Heart left ventricle (tissue), 16 donors: ENCODE data around the gene EYS. TPM values are rescaled to one million over a fixed set of nuclear protein-coding genes. Genes with fewer than 3 reads are reported as not detected.

Source experiments
- ATAC-seq, 4 donors: fragments of 200-7000 bp; cut with Tn5 transposase; one replicate each; pipeline ENCODE4 v1.9.1; 2020 to 2022; ENCODE audit warnings: moderate library complexity in 4 of 4, mild to moderate bottlenecking in 3 of 4, moderate number of reproducible peaks in 1 of 4
- DNase-seq, 5 donors: peaks; one replicate each; pipeline ENCODE4 v3.0.0-alpha.2; 2020
- H3K27ac ChIP-seq, 12 donors: fragments of 200-600 bp; sonication (generic) in 4 of 12; one replicate each; pipeline versions ENCODE4 v1.5.0 to v1.8.0; 2016 to 2022; ENCODE audit warnings: mild to moderate bottlenecking in 2 of 12
- H3K27me3 ChIP-seq, 9 donors: fragments of 200-600 bp; sonication (generic) in 2 of 9; one replicate each; pipeline versions ENCODE4 v1.5.1 to v1.8.0; 2016 to 2022; ENCODE audit warnings: mild to moderate bottlenecking in 3 of 9
- H3K36me3 ChIP-seq, 9 donors: fragments of 200-600 bp; sonication (generic) in 2 of 9; one replicate each; pipeline versions ENCODE4 v1.5.0 to v1.8.0; 2018 to 2022; ENCODE audit warnings: mild to moderate bottlenecking in 2 of 9
- H3K4me1 ChIP-seq, 12 donors: fragments of 200-600 bp; sonication (generic) in 4 of 12; one replicate each; pipeline versions ENCODE4 v1.5.0 to v1.8.0; 2016 to 2022; ENCODE audit warnings: mild to moderate bottlenecking in 3 of 12
- H3K4me3 ChIP-seq, 12 donors: fragments of 200-600 bp; sonication (generic) in 4 of 12; one replicate each; pipeline versions ENCODE4 v1.5.0 to v1.8.0; 2017 to 2022; ENCODE audit warnings: mild to moderate bottlenecking in 9 of 12, moderate library complexity in 4 of 12
- H3K9me3 ChIP-seq, 12 donors: fragments of 200-600 bp; sonication (generic) in 4 of 12; one replicate each; pipeline versions ENCODE4 v1.5.0 to v1.8.0; 2016 to 2022; ENCODE audit warnings: mild to moderate bottlenecking in 1 of 12
- POLR2A ChIP-seq, 2 donors: fragments of 450-650 bp; IDR thresholded peaks; one replicate each; pipeline ENCODE4 v1.6.1; 2017; ENCODE audit warnings: antibody characterized with exemption in 2 of 2, mild to moderate bottlenecking in 2 of 2, moderate library complexity in 2 of 2
- whole genome bisulfite sequencing, 4 donors: extraction: QIAGEN DNeasy Blood & Tissue Kit in 2 of 4; methylation state at CpG; one replicate each; pipeline versions ENCODE4 v1.1.5 to v1.1.7; 2013 to 2018; 5-methylcytosine and 5-hydroxymethylcytosine counted together
- intact Hi-C, 10 donors: fragments of 100-400 bp; cut with DNase I; formaldehyde crosslinking; loops; one replicate each; pipeline versions ENCODE4 v1.11.1 to v1.14.2; 2022
- polyA plus RNA-seq, 2 donors: library from polyadenylated mRNA; stranded (reverse); fragments of 200-250 nt; gene quantifications; one replicate each; pipeline ENCODE4 v1.2.3, GENCODE V29; 2013
- total RNA-seq, 9 donors: library from RNA; depleted of rRNA in 2 of 9; stranded (reverse); fragments of >200 nt in 2 of 9; fragmentation: NEBNext Ultra II Directional in 3 of 9; extraction: Animal tissue kit (Norgen Biotek cat#: 25700) in 3 of 9; gene quantifications; one replicate each; pipeline versions ENCODE4 v1.1.0 to v1.2.4, GENCODE V29; 2016 to 2023
- TF ChIP-seq, protein P1 (sequence below), 12 donors: fragments of 200-600 bp; sonication (generic) in 4 of 12; IDR thresholded peaks; one replicate each; pipeline versions ENCODE4 v1.5.0 to v1.8.0; 2018 to 2022; ENCODE audit warnings: antibody characterized with exemption in 12 of 12, mild to moderate bottlenecking in 5 of 12
- donor health status: ischemic (EF 13 %, LVEDD 7.1; RV severe dilation, severe dysfunction).
- donor health status: healthy with polysubstance abuse.
- donor health status: DM: no; HTN: yes; CAD: no.
- donor health status: DM: no; HTN: no; CAD: no.
- donor health status: ischemic (EF 25% LVEDD 6.9; RV normal size, moderate dysfunction).
- donor health status: ischemic (EF 25% LVEDD 5.7; RV mildly dilated, moderate dysfunction).
- donor health status: healthy.
- donor health status: DM: yes; HTN: yes; CAD: no.
- donor health status: ischemic (EF 35%, LVEDD 5.7; RV mildly dilated, moderate dysfunction).
- donor health status: nonischemic (EF 11% LVEDD 7.7; RV severe dilation, severe dysfunction).
- donor health status: DM: yes; HTN: yes; CAD: no.
- donor health status: PGD.
- donor health status: ischemic (EF 29% LVEDD 5.4; RV normal size, mild dysfunction).
- donor health status: nonischemic (EF 23%, LVEDD 6.1; RV moderate dilation, normal function).

The EYS gene
- total and polyA plus RNA-seq, 11 donors: 0.07 to 0.27 (median 0.08) TPM; not detected in 8

DNA sequence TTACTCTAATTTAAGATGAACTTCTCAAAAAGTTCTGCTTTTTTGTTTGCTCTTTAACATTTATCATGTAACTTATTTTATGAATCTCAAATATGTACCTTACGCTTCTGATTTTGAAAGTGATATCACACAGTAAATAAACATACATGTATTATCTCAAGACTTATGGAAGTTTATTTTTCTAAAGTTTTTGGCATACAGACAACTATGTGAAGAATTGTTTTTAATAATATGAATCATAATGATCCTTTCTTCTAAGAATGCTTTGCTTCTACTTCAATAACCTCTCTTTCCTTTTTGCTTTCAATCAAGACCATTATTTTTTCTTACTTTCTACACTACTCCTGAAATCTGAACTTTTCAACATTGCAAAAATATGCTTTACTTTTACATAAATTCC, 816.4 kb downstream of the EYS start:
- Histone ChIP-seq H3K27ac (no peak overlapping the region), H3K36me3 (no peaks in the 10 kb centered on the region), H3K4me3 (no peak overlapping the region), H3K27me3 (no peaks in the 10 kb centered on the region), H3K4me1 (no peaks in the 10 kb centered on the region), H3K9me3 (no peaks in the 10 kb centered on the region)
- intact Hi-C loops: no loop called here
- DNase-seq: no peak
- TF ChIP-seq, protein P1, sequence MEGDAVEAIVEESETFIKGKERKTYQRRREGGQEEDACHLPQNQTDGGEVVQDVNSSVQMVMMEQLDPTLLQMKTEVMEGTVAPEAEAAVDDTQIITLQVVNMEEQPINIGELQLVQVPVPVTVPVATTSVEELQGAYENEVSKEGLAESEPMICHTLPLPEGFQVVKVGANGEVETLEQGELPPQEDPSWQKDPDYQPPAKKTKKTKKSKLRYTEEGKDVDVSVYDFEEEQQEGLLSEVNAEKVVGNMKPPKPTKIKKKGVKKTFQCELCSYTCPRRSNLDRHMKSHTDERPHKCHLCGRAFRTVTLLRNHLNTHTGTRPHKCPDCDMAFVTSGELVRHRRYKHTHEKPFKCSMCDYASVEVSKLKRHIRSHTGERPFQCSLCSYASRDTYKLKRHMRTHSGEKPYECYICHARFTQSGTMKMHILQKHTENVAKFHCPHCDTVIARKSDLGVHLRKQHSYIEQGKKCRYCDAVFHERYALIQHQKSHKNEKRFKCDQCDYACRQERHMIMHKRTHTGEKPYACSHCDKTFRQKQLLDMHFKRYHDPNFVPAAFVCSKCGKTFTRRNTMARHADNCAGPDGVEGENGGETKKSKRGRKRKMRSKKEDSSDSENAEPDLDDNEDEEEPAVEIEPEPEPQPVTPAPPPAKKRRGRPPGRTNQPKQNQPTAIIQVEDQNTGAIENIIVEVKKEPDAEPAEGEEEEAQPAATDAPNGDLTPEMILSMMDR (IDR thresholded peaks at IDR 0.05): no peak
- no peak for TF ChIP-seq POLR2A (IDR thresholded peaks at IDR 0.05)
- 75 to 86% (median 81%) methylated on average over 1 of the region's 1 CpG for WGBS, 4 donors
- ATAC-seq: no peak

DNA sequence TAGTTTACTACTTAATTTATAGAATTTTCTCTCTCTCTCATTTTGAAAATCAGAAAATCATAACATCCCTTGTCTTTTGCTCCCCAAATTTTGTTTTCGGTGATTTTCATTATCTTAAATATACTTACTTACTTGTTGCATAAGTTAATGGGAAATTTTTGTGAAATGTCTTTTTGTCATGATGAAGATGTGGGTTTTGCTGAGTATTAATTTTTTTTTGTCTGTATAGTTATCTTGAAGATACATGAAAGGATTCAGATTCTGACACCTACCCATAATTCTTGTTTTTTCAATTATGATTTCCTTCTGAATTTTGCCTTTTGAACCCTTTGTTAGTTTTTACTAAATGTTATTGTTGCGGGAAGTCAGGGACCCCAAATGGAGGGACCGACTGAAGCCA, 817.9 kb downstream of the EYS start:
- intact Hi-C loops: no loop called here
- H3K36me3 ChIP-seq: no peaks in the 10 kb centered on the region
- H3K4me3 ChIP-seq: no peak overlapping the region
- TF ChIP-seq POLR2A (IDR thresholded peaks at IDR 0.05): no peak
- TF ChIP-seq, protein P1 (IDR thresholded peaks at IDR 0.05): no peak
- H3K9me3 ChIP-seq: no peaks in the 10 kb centered on the region
- H3K27me3 ChIP-seq: no peaks in the 10 kb centered on the region
- ATAC-seq (no peak), DNase-seq (no peak)
- 63 to 96% (median 91%) methylated on average over 3 of the region's 3 CpGs for WGBS, 4 donors
- H3K4me1 ChIP-seq: no peaks in the 10 kb centered on the region
- H3K27ac ChIP-seq: no peak overlapping the region

DNA sequence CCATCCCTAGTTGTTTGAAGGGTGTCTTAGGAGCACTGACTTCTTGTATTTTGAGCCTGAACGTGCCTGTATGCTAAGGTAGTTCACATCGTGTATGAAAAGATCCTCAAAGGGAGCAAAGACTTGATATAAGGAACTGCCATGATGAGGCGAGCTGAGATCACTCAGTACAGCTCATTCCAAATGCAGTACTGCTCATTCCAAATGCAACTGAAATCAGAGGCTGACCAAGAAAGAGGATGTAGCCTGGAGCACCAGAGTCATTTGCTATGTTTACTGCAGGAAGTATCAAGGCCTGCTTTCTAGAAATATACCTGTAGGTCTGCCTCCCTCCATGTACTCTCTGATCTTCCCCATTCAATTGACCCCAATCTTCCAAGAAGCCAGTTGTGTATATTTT, 832.2 kb downstream of the EYS start:
- Histone ChIP-seq H3K27ac (no peak overlapping the region), H3K9me3 (no peaks in the 10 kb centered on the region), H3K27me3 (no peaks in the 10 kb centered on the region), H3K4me1 (no peaks in the 10 kb centered on the region), H3K4me3 (no peak overlapping the region), H3K36me3 (no peaks in the 10 kb centered on the region)
- intact Hi-C loops: no loop called here
- TF ChIP-seq, protein P1 (IDR thresholded peaks at IDR 0.05): no peak
- no peak for TF ChIP-seq POLR2A (IDR thresholded peaks at IDR 0.05)
- ATAC-seq (no peak), DNase-seq (no peak)
- WGBS, 4 donors: 78 to 88% (median 86%) methylated on average over 3 of the region's 3 CpGs

DNA sequence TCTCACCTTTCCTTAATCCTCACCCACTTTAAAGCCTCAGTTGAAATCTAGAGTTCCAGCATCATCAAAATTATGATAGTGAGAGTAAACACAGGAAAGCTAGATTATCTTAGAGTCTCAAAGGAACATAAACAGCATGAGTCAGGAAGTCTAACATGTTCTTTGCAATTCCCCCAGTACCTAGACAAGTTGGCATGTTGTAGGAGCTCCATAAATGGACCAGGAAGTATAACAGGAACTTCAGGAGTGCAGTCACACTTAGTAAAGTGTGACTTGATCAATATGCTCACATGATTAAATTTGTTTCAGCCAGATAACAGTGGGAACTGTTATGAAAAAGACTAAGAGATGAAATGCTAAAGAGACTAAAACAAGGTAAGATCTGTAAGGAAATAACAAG, 834.4 kb downstream of the EYS start:
- ATAC-seq: no peak
- Histone ChIP-seq H3K4me3 (no peak overlapping the region), H3K27me3 (no peaks in the 10 kb centered on the region), H3K36me3 (no peaks in the 10 kb centered on the region), H3K27ac (no peak overlapping the region), H3K9me3 (no peaks in the 10 kb centered on the region), H3K4me1 (no peaks in the 10 kb centered on the region)
- no peak for TF ChIP-seq POLR2A (IDR thresholded peaks at IDR 0.05)
- TF ChIP-seq, protein P1 (IDR thresholded peaks at IDR 0.05): no peak
- intact Hi-C loops: no loop called here
- DNase-seq: no peak
